NCI-H187 treated with DMSO at 0.1 percent for 48 hours (cell line): ENCODE measurements around the gene RGS10.
"Not testable (repeated sequence)": the region's sequence is repeated elsewhere in the genome, so short reads cannot be mapped to it uniquely, and the experiment has no call there.

ENCODE experiments used
- DNase-seq: peaks from one replicate; lab custom pipeline; 2025; lab: John Stamatoyannopoulos, UW

RGS10 gene

GRCh38 chr10:119542357-119542987 is at the start of gene RGS10:
Gene RGS10, minus strand, starts transcription at chr10:119542719. Its CDS starts 81 bp downstream, at chr10:119542638.
- DNase-seq = no peak

- no peak for DNase-seq
Observed at GRCh38 chr10:119588071-119588470, 45.6 kb upstream of the RGS10 start.

GRCh38 chr10:119578355-119578754 is 35.8 kb upstream of the RGS10 start:
- DNase-seq = no peak

- DNase-seq = no peak
Observed at GRCh38 chr10:119575991-119576390, 33.5 kb upstream of the RGS10 start.

- DNase-seq = no peak
Observed at GRCh38 chr10:119575506-119575905, 33.0 kb upstream of the RGS10 start.

GRCh38 chr10:119567978-119568377 is 25.5 kb upstream of the RGS10 start:
- DNase-seq = no peak

- no peak for DNase-seq
Observed at GRCh38 chr10:119562097-119562496, 19.6 kb upstream of the RGS10 start.

GRCh38 chr10:119559511-119559910 is 17.0 kb upstream of the RGS10 start:
- not testable (repeated sequence) for DNase-seq

- not testable (repeated sequence) for DNase-seq
Observed at GRCh38 chr10:119556081-119556480, 13.6 kb upstream of the RGS10 start.

- DNase-seq = no peak
Observed at GRCh38 chr10:119555178-119555784, 12.8 kb upstream of the RGS10 start.

- no peak for DNase-seq
Observed at GRCh38 chr10:119550827-119551226, 8.3 kb upstream of the RGS10 start.

GRCh38 chr10:119549247-119549999 is 6.9 kb upstream of the RGS10 start:
- DNase-seq = no peak

- no peak for DNase-seq
Observed at GRCh38 chr10:119546009-119546408, 3.5 kb upstream of the RGS10 start.

GRCh38 chr10:119545310-119545709 is 2.8 kb upstream of the RGS10 start:
- DNase-seq = no peak

GRCh38 chr10:119543814-119544642 is 1.5 kb upstream of the RGS10 start:
- DNase-seq = no peak

- DNase-seq = no peak
Observed at GRCh38 chr10:119542988-119543813, 682 bp upstream of the RGS10 start.

GRCh38 chr10:119541459-119542356 is 811 bp downstream of the RGS10 start:
- DNase-seq = no peak

- DNase-seq = no peak
Observed at GRCh38 chr10:119541046-119541445, 1.5 kb downstream of the RGS10 start.

GRCh38 chr10:119540038-119540437 is 2.5 kb downstream of the RGS10 start:
- no peak for DNase-seq

- no peak for DNase-seq
Observed at GRCh38 chr10:119539359-119539825, 3.1 kb downstream of the RGS10 start.
